NCI-H128 (cell line): ENCODE results near the gene TARP.
"Not testable (repeated sequence)": the region's sequence is repeated elsewhere in the genome, so short reads cannot be mapped to it uniquely, and the experiment has no call there.

Source experiments
- DNase-seq: peaks from one replicate; lab custom pipeline; 2025; ENCODE audit not compliant: unreplicated experiment; lab: John Stamatoyannopoulos, UW

TARP gene

GRCh38 chr7:38263274-38263673, 10.2 kb downstream of the TARP start:
- not testable (repeated sequence) for DNase-seq

- no peak for DNase-seq
Observed at GRCh38 chr7:38262545-38262944, 10.9 kb downstream of the TARP start.

GRCh38 chr7:38262026-38262425, 11.4 kb downstream of the TARP start:
- not testable (repeated sequence) for DNase-seq

DNA sequence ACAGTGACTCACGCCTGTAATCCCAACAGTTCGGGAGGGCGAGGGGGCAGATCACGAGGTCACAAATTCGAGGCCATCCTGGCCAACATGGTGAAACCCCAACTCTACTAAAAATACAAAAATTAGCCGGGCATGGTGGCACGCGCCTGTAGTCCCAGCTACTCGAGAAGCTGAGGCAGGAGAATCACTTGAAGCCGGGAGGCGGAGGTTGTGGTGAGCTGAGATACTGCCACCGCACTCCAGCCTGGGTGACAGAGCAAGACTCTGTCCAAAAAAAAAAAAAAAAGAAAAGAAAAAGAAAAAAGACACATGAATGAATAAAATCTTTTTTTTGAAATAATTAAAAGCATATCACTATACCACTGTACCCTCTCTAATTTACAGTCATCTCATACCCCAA, 11.8 kb downstream of the TARP start:
- not testable (repeated sequence) for DNase-seq

DNA sequence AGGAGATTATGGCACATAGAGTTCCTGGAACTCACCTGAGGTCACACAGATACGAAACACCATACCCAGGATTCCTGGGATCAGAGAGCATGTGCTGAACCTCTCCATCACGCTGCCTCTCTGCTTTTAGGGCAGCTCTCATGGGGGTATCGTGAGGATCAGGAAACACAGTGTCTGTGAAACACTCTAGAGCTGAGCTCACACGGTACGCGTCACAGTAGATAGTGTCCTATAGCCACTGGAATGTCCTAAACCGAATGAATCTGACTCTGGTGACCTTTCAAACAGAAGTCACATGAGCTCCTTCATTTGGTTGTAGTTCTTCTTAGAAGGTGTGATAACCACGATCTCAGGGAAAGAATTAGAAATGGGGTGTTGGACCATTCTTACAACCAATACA, 14.3 kb downstream of the TARP start:
- DNase-seq = not testable (repeated sequence)

GRCh38 chr7:38257350-38257677, 16.1 kb downstream of the TARP start:
- DNase-seq = no peak

GRCh38 chr7:38249849-38250248, 23.6 kb downstream of the TARP start:
- DNase-seq = not testable (repeated sequence)

GRCh38 chr7:38248069-38248567, 25.3 kb downstream of the TARP start:
- DNase-seq = no peak

- no peak for DNase-seq
Observed at GRCh38 chr7:38245409-38245977, 27.9 kb downstream of the TARP start.

DNA sequence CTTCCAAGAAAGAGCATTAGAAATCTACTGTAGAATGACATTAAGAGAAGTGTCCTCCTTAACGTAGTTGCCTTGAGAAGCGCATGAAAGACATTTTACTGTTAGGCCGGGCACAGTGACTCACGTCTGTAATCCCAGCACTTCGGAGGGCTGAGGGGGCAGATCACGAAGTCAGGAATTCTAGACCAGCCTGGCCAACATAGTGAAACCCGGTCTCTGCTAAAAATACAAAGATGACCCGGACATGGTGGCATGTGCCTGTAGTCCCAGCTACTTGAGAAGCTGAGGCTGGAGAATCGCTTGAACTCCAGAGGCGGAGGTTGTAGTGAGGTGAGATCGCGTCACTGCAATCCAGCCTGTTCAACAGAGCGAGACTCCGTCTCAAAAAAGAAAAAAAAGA, 28.9 kb downstream of the TARP start:
- DNase-seq = no peak

DNA sequence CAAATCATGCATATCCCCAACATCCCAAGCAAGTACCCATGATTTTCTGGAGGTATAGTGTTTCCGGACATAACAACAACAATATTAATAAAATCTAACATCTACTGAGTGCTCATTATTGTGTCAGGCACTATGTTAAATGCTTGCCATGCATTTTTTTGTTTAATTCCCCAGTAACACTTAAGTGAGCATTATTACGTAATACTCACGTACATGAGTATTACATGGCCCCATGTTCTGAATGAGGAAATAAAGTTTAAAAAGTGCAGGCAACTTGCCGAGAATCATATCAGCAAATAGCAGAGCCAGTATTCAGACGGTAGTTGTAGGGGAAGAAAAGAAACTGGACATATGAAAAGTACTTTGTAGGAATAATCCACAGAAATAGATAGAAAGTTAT, 30.1 kb downstream of the TARP start:
- not testable (repeated sequence) for DNase-seq

DNA sequence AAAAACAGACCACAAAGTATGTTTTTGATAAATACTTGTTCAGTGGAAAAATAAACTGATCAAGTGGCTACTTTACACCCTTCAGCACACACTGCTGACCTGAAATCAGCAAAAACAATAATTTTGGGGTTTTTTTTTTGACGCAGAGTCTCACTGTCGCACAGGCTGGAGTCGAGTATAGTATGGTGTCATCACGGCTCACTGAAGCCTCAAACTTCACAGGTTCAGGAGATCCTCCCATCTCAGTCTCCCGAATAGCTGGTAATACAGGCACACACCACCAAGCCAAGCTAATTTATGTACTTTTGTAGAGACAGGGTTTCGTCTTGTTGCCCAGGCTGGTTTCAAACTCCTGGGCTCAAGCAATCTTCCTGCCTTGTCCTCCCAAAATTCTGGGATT, 30.6 kb downstream of the TARP start:
- DNase-seq = no peak

- no peak for DNase-seq
Observed at GRCh38 chr7:38241071-38241470, 32.4 kb downstream of the TARP start.

DNA sequence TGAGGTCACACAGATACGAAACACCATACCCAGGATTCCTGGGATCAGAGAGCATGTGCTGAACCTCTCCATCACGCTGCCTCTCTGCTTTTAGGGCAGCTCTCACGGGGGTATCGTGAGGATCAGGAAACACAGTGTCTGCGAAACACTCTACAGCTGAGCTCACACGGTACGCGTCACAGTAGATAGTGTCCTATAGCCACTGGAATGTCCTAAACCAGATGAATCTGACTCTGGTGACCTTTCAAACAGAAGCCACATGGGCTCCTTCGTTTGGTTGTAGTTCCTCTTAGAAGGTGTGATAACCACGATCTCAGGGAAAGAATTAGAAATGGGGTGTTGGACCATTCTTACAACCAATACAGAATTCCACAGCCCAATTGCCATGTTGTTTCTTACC, 34.3 kb downstream of the TARP start:
- DNase-seq = not testable (repeated sequence)

DNA sequence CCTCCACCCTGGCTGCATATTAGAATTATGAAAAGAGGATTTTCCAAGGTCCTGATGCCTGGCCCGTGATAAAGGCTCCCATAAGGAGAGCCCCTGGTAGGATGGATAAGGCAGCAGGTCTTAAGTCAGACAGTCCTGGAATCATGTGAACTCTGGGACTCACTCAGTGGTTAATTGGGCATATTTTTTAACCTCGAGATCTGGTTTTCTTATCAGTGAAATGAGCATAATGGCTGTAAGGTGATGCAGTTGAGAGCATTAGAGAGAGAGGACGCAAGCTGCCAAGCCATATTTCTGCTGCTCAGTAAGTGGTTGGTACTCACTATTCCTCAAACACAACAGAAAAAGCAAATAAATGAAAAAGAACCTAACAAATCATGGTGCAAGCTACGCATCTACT, 37.8 kb downstream of the TARP start:
- no peak for DNase-seq

- DNase-seq = not testable (repeated sequence)
Observed at GRCh38 chr7:38234759-38235158, 38.7 kb downstream of the TARP start.

DNA sequence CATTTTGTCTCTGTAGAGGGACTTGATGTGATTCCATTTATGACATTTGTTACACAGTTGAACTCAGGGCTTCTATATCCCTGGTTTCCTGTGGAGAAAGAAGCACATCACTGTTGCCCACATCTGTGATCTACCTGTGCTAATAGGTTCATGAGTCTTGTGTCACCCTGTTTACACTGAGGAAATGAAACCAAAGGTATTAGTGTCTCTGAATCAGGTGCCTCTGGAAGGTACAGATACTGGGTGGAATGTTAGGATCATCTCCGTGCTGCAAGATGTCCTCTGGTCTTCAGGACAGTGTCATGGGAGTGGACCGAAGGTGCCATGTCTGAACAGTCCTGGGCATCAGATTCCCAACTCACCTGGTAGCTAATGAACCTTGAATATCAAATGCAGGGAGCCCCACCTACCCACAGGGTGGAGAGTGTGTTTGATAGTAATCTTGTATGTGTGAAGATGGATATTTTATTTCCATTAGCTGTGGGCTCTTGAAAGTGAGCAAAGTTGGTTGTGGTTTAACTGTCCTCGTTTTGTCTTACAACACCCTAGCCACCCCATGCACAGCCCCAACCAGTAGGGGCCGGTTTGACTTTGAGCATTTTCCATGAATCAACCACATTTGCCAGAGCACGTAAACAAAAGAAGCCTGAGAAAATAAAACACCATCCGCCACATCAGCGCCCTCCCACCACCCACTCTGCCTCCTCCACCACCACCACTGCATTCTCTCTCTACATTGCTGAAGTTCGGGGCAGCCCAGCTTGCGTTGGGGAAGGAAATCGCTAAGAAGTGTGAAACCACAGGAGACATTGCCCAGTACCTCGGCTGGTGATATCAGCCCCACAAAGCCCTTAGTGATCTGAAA, 40.7 kb downstream of the TARP start:
- DNase-seq = no peak

- DNase-seq = no peak
Observed at GRCh38 chr7:38229884-38230642, 43.4 kb downstream of the TARP start.

- no peak for DNase-seq
Observed at GRCh38 chr7:38229386-38229785, 44.0 kb downstream of the TARP start.

DNA sequence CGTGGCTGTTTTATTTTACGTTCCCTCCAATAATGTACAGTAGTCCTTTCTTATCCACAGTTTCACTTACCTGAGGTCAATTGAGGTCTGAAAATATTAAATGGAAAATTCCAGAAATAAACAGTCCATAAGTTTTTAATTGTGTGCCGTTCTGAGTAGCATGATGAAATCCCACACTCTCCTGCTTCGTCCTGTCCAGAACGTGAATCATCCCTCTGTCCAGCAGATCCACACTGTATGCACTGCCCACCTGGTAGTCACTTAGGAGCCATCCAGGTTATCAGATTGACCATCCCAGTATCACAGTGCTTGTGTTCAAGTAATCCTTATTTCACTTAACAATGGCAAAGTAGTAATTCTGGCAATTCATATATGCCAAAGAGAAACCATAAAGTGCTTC, 49.0 kb downstream of the TARP start:
- no peak for DNase-seq

- no peak for DNase-seq
Observed at GRCh38 chr7:38223306-38223705, 50.1 kb downstream of the TARP start.
